Measurements from ENCODE around the gene SLC22A1.
"Not testable (repeated sequence)": the region's sequence is repeated elsewhere in the genome, so short reads cannot be mapped to it uniquely, and the experiment has no call there.

Gene SLC22A1

GRCh38 chr6:160121558-160121957 is at the start of gene SLC22A1:
TSS of gene SLC22A1 (plus strand) at chr6:160121815. CDS start at chr6:160121936, 121 bp downstream.
- no peak for DNase-seq

GRCh38 chr6:160073272-160073671 is 48.3 kb upstream of the SLC22A1 start:
- DNase-seq: no peak

GRCh38 chr6:160076009-160076408 is 45.6 kb upstream of the SLC22A1 start:
- no peak for DNase-seq

- no peak for DNase-seq
Observed at GRCh38 chr6:160077024-160077423, 44.6 kb upstream of the SLC22A1 start.

GRCh38 chr6:160077526-160077925 is 44.1 kb upstream of the SLC22A1 start:
- DNase-seq: no peak

GRCh38 chr6:160078883-160079685 is 42.5 kb upstream of the SLC22A1 start:
- DNase-seq: no peak

- DNase-seq: no peak
Observed at GRCh38 chr6:160079686-160080043, 42.0 kb upstream of the SLC22A1 start.

GRCh38 chr6:160080097-160080496 is 41.5 kb upstream of the SLC22A1 start:
- no peak for DNase-seq

GRCh38 chr6:160081398-160081797 is 40.2 kb upstream of the SLC22A1 start:
- no peak for DNase-seq

GRCh38 chr6:160082627-160083026 is 39.0 kb upstream of the SLC22A1 start:
- no peak for DNase-seq

GRCh38 chr6:160084198-160084776 is 37.3 kb upstream of the SLC22A1 start:
- no peak for DNase-seq

- DNase-seq: no peak
Observed at GRCh38 chr6:160085226-160085625, 36.4 kb upstream of the SLC22A1 start.

GRCh38 chr6:160085713-160086505 is 35.7 kb upstream of the SLC22A1 start:
- DNase-seq: no peak

GRCh38 chr6:160086754-160087153 is 34.9 kb upstream of the SLC22A1 start:
- DNase-seq: no peak

GRCh38 chr6:160088069-160088783 is 33.4 kb upstream of the SLC22A1 start:
- DNase-seq: peak in 8 of 14 donors; percentile 6 to 48 (median 20)

- DNase-seq: no peak
Observed at GRCh38 chr6:160088784-160089533, 32.7 kb upstream of the SLC22A1 start.

GRCh38 chr6:160089534-160089897 is 32.1 kb upstream of the SLC22A1 start:
- no peak for DNase-seq

- DNase-seq: not testable (repeated sequence)
Observed at GRCh38 chr6:160090442-160091239, 31.0 kb upstream of the SLC22A1 start.

GRCh38 chr6:160092176-160092575 is 29.4 kb upstream of the SLC22A1 start:
- not testable (repeated sequence) for DNase-seq

GRCh38 chr6:160092602-160093001 is 29.0 kb upstream of the SLC22A1 start:
- no peak for DNase-seq

GRCh38 chr6:160093061-160093460 is 28.6 kb upstream of the SLC22A1 start:
- no peak for DNase-seq
